Prostate gland (tissue), 2 donors: ENCODE data around the gene ST3GAL2.

Source experiments
- CTCF ChIP-seq, 4 experiments: fragments of 200-600 bp in 2 of 4; fragments of 450-650 bp in 2 of 4; sonication (generic) in 2 of 4; IDR thresholded peaks; 1 replicate in 3 of 4; 2 replicates in 1 of 4; pipeline ENCODE4 v1.5.1; 2016 to 2019; ENCODE audit warnings: antibody characterized with exemption in 4 of 4, mild to moderate bottlenecking in 2 of 4, moderate library complexity in 2 of 4
- POLR2A ChIP-seq: fragments of 450-650 bp; IDR thresholded peaks from one replicate; pipeline ENCODE4 v1.6.1; 2016; ENCODE audit warnings: antibody characterized with exemption, mild to moderate bottlenecking
- POLR2AphosphoS5 ChIP-seq: sonication (generic); formaldehyde crosslinking; IDR thresholded peaks from one replicate; pipeline ENCODE4 v1.6.1; 2017; ENCODE audit warnings: antibody characterized with exemption

GRCh38 chr16:70466805-70467076 is 27.8 kb upstream of the ST3GAL2 start:
- no peak for TF ChIP-seq CTCF (IDR thresholded peaks at IDR 0.05)
- no peak for TF ChIP-seq POLR2A
- no peak for TF ChIP-seq POLR2AphosphoS5
